GM19193 (cell line): ENCODE measurements around the gene CLEC16A.

Experiments used
- POLR2A ChIP-seq: IDR thresholded peaks from 4 replicates; pipeline ENCODE4 v1.6.1; 2011; ENCODE audit not compliant: insufficient read depth, insufficient read length; ENCODE audit errors: extremely low read depth

Gene CLEC16A

GRCh38 chr16:11161974-11162373 lies 217.6 kb downstream of the CLEC16A start:
- no peak for TF ChIP-seq POLR2A

- TF ChIP-seq POLR2A = no peak
Measured at GRCh38 chr16:11162586-11163268, 218.4 kb downstream of the CLEC16A start.

- TF ChIP-seq POLR2A = no peak
Measured at GRCh38 chr16:11163761-11164261, 219.4 kb downstream of the CLEC16A start.

GRCh38 chr16:11164482-11165270 lies 220.3 kb downstream of the CLEC16A start:
- TF ChIP-seq POLR2A = no peak

GRCh38 chr16:11165349-11165748 lies 221.0 kb downstream of the CLEC16A start:
- TF ChIP-seq POLR2A = no peak

- TF ChIP-seq POLR2A = no peak
Measured at GRCh38 chr16:11165894-11166665, 221.7 kb downstream of the CLEC16A start.

- no peak for TF ChIP-seq POLR2A
Measured at GRCh38 chr16:11167581-11167980, 223.2 kb downstream of the CLEC16A start.

- no peak for TF ChIP-seq POLR2A
Measured at GRCh38 chr16:11168386-11169051, 224.2 kb downstream of the CLEC16A start.

GRCh38 chr16:11169641-11170040 lies 225.3 kb downstream of the CLEC16A start:
- no peak for TF ChIP-seq POLR2A

- TF ChIP-seq POLR2A = no peak
Measured at GRCh38 chr16:11170201-11170600, 225.8 kb downstream of the CLEC16A start.

GRCh38 chr16:11170696-11171447 lies 226.5 kb downstream of the CLEC16A start:
- TF ChIP-seq POLR2A = no peak

GRCh38 chr16:11171448-11171709 lies 227.0 kb downstream of the CLEC16A start:
- TF ChIP-seq POLR2A = no peak

GRCh38 chr16:11171757-11172299 lies 227.5 kb downstream of the CLEC16A start:
- TF ChIP-seq POLR2A = no peak

- TF ChIP-seq POLR2A = no peak
Measured at GRCh38 chr16:11173426-11173825, 229.1 kb downstream of the CLEC16A start.
